Iris pigment epithelial cell (primary cell): ENCODE data around the gene LRRK1.
A peak's percentile ranks its signal among the peaks of the same experiment; 100 is the strongest.

ENCODE experiments used
- DNase-seq: peaks from one replicate; pipeline ENCODE4 v3.0.0-alpha.2; 2011; ENCODE audit warnings: low read depth

LRRK1 gene

GRCh38 chr15:100914876-100915275 is 4.3 kb upstream of the LRRK1 start:
- no peak for DNase-seq

GRCh38 chr15:100918034-100918689 is 995 bp upstream of the LRRK1 start:
- DNase-seq, result peak; percentile 75

GRCh38 chr15:100919481-100920405 is 586 bp downstream of the LRRK1 start:
- peak; percentile 43 for DNase-seq

- DNase-seq, result no peak
Observed at GRCh38 chr15:100920516-100921135, 1.5 kb downstream of the LRRK1 start.

- DNase-seq, result no peak
Observed at GRCh38 chr15:100922192-100923040, 3.3 kb downstream of the LRRK1 start.

GRCh38 chr15:100923076-100923475 is 3.9 kb downstream of the LRRK1 start:
- DNase-seq, result no peak

- no peak for DNase-seq
Observed at GRCh38 chr15:100923902-100924301, 4.7 kb downstream of the LRRK1 start.

GRCh38 chr15:100924436-100924835 is 5.3 kb downstream of the LRRK1 start:
- no peak for DNase-seq

- DNase-seq, result no peak
Observed at GRCh38 chr15:100925480-100925879, 6.3 kb downstream of the LRRK1 start.

GRCh38 chr15:100926258-100926657 is 7.1 kb downstream of the LRRK1 start:
- no peak for DNase-seq

- DNase-seq, result no peak
Observed at GRCh38 chr15:100926971-100927756, 8.0 kb downstream of the LRRK1 start.

- DNase-seq, result no peak
Observed at GRCh38 chr15:100928632-100929280, 9.6 kb downstream of the LRRK1 start.

- DNase-seq, result no peak
Observed at GRCh38 chr15:100929641-100930042, 10.5 kb downstream of the LRRK1 start.

GRCh38 chr15:100930306-100930848 is 11.2 kb downstream of the LRRK1 start:
- DNase-seq, result no peak

- DNase-seq, result no peak
Observed at GRCh38 chr15:100931143-100931890, 12.2 kb downstream of the LRRK1 start.

- DNase-seq, result no peak
Observed at GRCh38 chr15:100932676-100933348, 13.7 kb downstream of the LRRK1 start.

- no peak for DNase-seq
Observed at GRCh38 chr15:100934166-100934565, 15.0 kb downstream of the LRRK1 start.

GRCh38 chr15:100934726-100935125 is 15.6 kb downstream of the LRRK1 start:
- peak; percentile 42 for DNase-seq

- DNase-seq, result no peak
Observed at GRCh38 chr15:100937171-100937570, 18.0 kb downstream of the LRRK1 start.
